GM18519 (cell line): ENCODE results near the gene ME1.
"Not testable (repeated sequence)": the region's sequence is repeated elsewhere in the genome, so short reads cannot be mapped to it uniquely, and the experiment has no call there.

Experiments used
- ATAC-seq: cut with Tn5 transposase; IDR thresholded peaks from one replicate; pipeline ENCODE4 v1.9.1; 2021; ENCODE audit warnings: mild to moderate bottlenecking, moderate library complexity; ENCODE audit not compliant: unreplicated experiment, low FRiP score

Gene ME1

GRCh38 chr6:83430611-83431544 lies at the start of gene ME1:
Gene ME1 (minus strand): TSS chr6:83431051. CDS start chr6:83430954, 97 bp downstream.
- ATAC-seq: peak; percentile 65

- ATAC-seq: no peak
These were observed 49.6 kb upstream of the ME1 start for GRCh38 chr6:83480470-83480869.

GRCh38 chr6:83479389-83479788 lies 48.5 kb upstream of the ME1 start:
- no peak for ATAC-seq

- no peak for ATAC-seq
These were observed 46.1 kb upstream of the ME1 start for GRCh38 chr6:83476971-83477370.

GRCh38 chr6:83474309-83474708 lies 43.5 kb upstream of the ME1 start:
- no peak for ATAC-seq

- ATAC-seq: no peak
These were observed 41.9 kb upstream of the ME1 start for GRCh38 chr6:83472767-83473166.

GRCh38 chr6:83470587-83470986 lies 39.7 kb upstream of the ME1 start:
- ATAC-seq: no peak

GRCh38 chr6:83470001-83470400 lies 39.1 kb upstream of the ME1 start:
- ATAC-seq: no peak

- ATAC-seq: no peak
These were observed 36.8 kb upstream of the ME1 start for GRCh38 chr6:83467620-83468036.

GRCh38 chr6:83466328-83466727 lies 35.5 kb upstream of the ME1 start:
- ATAC-seq: no peak

- ATAC-seq: no peak
These were observed 33.7 kb upstream of the ME1 start for GRCh38 chr6:83464381-83465140.

GRCh38 chr6:83463886-83464285 lies 33.0 kb upstream of the ME1 start:
- ATAC-seq: no peak

- no peak for ATAC-seq
These were observed 31.7 kb upstream of the ME1 start for GRCh38 chr6:83462524-83462923.

GRCh38 chr6:83461438-83461837 lies 30.6 kb upstream of the ME1 start:
- ATAC-seq: no peak

- no peak for ATAC-seq
These were observed 28.8 kb upstream of the ME1 start for GRCh38 chr6:83459663-83460062.

GRCh38 chr6:83450015-83450414 lies 19.2 kb upstream of the ME1 start:
- ATAC-seq: not testable (repeated sequence)

GRCh38 chr6:83444086-83444699 lies 13.3 kb upstream of the ME1 start:
- not testable (repeated sequence) for ATAC-seq

GRCh38 chr6:83443516-83443915 lies 12.7 kb upstream of the ME1 start:
- ATAC-seq: no peak

- no peak for ATAC-seq
These were observed 11.9 kb upstream of the ME1 start for GRCh38 chr6:83442752-83443151.

- no peak for ATAC-seq
These were observed 8.3 kb upstream of the ME1 start for GRCh38 chr6:83439201-83439600.

GRCh38 chr6:83436674-83437073 lies 5.8 kb upstream of the ME1 start:
- ATAC-seq: no peak
